Fibroblast of the aortic adventitia (primary cell): ENCODE data around the gene TMPRSS9. TPM values are rescaled to one million over a fixed set of nuclear protein-coding genes. Genes with fewer than 3 reads are reported as not detected.

Source experiments
- DNase-seq: peaks from one replicate; pipeline ENCODE4 v3.0.0-alpha.2; 2010; ENCODE audit warnings: low read depth
- H3K4me3 ChIP-seq: 2 replicates; pipeline ENCODE4 v1.5.1; 2011; ENCODE audit warnings: low read depth, mild to moderate bottlenecking, control low read depth, low read length, moderate library complexity
- total RNA-seq: library from RNA; depleted of rRNA; stranded (reverse); fragments of >200 nt; gene quantifications from 2 replicates; pipeline ENCODE4 v1.2.3, GENCODE V29; 2012; ENCODE audit warnings: low replicate concordance
- TF ChIP-seq, protein P1 (sequence below): IDR thresholded peaks from 2 replicates; pipeline ENCODE4 v1.5.1; 2011; ENCODE audit warnings: mild to moderate bottlenecking, low read length, control low read depth, inconsistent platforms; ENCODE audit not compliant: insufficient read depth

TMPRSS9 gene
- total RNA-seq, 1 donor, result not detected

DNA sequence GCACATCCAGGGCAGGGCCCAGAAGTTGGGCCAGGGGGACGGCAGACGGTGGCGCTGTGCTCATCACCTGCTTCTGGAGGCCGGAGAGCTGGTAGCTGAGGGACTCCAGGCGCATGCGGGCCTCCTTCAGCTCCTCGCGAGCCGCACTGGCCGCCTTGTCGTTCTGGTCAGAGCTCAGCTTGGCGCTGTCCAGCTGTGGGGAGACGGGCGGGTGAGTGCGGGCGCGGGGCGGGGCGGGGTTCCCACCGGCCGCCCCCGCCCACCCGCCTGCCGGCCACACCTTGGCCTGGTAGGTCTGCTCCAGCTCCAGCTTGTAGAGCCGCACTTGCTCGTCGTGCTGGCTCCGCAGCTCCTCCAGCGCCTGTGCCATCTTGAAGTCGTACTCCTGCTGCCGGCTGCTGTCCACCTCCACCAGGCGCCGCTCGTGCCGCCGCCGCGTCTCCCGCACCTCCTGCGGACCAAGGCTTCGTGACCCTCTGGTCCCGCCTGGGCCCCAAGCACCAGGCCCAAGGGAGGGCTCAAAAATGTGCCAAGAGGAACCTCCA is 74.7 kb downstream of the TMPRSS9 start:
- no peak for DNase-seq
- TF ChIP-seq, protein P1, sequence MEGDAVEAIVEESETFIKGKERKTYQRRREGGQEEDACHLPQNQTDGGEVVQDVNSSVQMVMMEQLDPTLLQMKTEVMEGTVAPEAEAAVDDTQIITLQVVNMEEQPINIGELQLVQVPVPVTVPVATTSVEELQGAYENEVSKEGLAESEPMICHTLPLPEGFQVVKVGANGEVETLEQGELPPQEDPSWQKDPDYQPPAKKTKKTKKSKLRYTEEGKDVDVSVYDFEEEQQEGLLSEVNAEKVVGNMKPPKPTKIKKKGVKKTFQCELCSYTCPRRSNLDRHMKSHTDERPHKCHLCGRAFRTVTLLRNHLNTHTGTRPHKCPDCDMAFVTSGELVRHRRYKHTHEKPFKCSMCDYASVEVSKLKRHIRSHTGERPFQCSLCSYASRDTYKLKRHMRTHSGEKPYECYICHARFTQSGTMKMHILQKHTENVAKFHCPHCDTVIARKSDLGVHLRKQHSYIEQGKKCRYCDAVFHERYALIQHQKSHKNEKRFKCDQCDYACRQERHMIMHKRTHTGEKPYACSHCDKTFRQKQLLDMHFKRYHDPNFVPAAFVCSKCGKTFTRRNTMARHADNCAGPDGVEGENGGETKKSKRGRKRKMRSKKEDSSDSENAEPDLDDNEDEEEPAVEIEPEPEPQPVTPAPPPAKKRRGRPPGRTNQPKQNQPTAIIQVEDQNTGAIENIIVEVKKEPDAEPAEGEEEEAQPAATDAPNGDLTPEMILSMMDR, result no peak
- H3K4me3 ChIP-seq, result no peak overlapping the region

GRCh38 chr19:2436384-2436783 is 76.3 kb downstream of the TMPRSS9 start:
- no peak for DNase-seq
- TF ChIP-seq, protein P1, result no peak
- H3K4me3 ChIP-seq, result no peak overlapping the region

GRCh38 chr19:2436926-2437325 is 76.9 kb downstream of the TMPRSS9 start:
- H3K4me3 ChIP-seq, result no peak overlapping the region
- no peak for DNase-seq
- TF ChIP-seq, protein P1, result no peak

DNA sequence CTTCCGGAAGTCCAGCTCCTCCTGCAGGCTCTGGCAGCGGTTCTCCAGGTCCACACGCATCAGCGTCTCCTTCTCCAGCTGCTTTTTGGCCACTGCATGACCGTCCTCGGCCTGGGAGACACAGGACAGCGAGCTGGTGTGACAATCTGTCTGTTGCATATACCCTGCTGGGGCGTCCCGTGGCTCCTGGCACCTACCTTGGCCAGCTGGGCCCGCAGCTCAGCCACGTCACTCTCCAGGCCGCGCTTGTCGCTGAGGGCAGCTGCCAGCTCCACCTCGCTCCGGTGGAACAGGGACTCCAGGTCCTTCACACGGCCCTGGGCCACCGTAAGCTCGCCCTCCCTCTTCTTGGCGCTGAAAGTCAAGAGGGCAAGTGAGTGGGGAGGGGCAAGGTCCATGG is 78.1 kb downstream of the TMPRSS9 start:
- no peak overlapping the region for H3K4me3 ChIP-seq
- TF ChIP-seq, protein P1, result no peak
- no peak for DNase-seq

- TF ChIP-seq, protein P1, result no peak
- no peak overlapping the region for H3K4me3 ChIP-seq
- DNase-seq, result no peak
Observed at GRCh38 chr19:2440515-2440914, 80.5 kb downstream of the TMPRSS9 start.

GRCh38 chr19:2441096-2441752 is 81.2 kb downstream of the TMPRSS9 start:
- TF ChIP-seq, protein P1, result no peak
- DNase-seq, result no peak
- H3K4me3 ChIP-seq, result no peak overlapping the region
